DMS 273 (cell line): ENCODE results near the gene ADAM10.

Experiments
- DNase-seq: peaks from one replicate; lab custom pipeline; 2025; ENCODE audit not compliant: unreplicated experiment; lab: John Stamatoyannopoulos, UW

The ADAM10 gene

DNA sequence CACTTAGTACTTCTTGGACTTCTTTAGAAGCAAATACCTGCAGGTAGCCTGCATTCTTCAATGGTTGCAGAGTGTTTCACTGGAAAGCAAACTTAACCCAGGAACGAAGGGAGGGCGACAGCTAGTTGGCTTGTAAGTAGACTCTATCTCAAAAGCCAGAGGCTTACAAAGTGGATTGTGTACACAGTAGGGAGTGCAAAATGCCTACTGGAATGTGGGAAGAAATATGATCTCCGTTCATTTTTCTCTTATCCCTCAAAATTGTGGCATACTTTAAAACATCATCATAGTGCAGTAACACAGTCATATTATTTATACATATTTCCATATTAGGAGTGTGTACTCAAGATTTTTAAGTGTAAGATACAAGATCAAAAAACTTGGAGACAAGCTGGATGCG is 162.0 kb downstream of the ADAM10 start:
- DNase-seq: no peak

DNA sequence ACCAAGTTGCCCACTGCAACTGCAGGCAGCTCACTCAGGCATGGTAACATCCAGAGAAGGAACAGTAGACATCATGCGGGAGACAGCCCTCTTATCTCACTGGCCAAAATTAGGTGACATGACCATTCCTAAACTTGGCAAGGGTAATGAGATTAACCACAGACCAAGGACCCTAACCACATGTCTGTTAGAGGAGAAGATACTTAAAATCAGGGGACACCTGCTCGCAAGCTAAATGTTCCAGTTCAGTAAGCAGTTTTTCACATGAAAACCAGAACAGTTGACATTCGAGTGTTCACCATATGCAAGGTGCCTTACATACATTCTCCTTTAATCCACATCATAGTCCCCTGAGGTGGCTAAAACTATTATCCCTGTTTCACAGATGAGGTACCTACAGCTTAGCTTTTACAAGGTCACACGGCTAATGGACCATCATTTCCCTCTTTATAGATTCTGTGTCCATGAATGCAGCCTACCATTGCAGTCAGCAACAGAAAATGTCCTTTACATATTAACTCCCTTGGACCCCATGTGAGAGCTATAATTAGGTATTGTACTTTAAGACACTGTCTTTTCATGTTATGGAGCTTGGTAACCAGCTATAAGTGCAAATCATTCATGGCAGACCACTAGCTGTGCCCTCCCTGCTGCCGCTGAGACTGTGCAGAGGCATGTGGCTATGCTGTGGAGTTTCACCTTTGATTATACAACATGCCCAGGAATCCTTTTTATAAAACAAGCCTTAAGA is 163.6 kb downstream of the ADAM10 start:
- no peak for DNase-seq

GRCh38 chr15:58584789-58585461 is 164.6 kb downstream of the ADAM10 start:
- DNase-seq: no peak

GRCh38 chr15:58583171-58583908 is 166.2 kb downstream of the ADAM10 start:
- DNase-seq: no peak

DNA sequence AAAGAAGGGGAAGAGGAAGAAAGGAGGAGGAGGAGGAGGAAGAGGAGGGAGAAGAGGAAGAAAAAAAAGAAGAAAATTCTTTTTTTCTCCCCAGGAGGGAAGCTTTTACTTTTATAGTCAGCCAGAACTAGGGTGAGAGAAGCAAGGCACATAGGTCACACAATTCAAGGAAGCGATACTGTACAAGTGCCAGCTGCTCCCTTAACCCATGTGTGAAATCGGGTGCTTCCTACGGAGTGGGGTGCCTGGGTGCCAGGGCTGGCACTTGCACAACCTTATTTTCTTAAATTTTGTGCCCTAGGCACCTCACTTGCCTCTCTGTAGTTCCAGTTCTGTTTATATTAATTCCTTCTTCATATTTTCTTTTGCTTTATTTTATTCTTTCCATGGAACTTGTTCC is 167.3 kb downstream of the ADAM10 start:
- no peak for DNase-seq

DNA sequence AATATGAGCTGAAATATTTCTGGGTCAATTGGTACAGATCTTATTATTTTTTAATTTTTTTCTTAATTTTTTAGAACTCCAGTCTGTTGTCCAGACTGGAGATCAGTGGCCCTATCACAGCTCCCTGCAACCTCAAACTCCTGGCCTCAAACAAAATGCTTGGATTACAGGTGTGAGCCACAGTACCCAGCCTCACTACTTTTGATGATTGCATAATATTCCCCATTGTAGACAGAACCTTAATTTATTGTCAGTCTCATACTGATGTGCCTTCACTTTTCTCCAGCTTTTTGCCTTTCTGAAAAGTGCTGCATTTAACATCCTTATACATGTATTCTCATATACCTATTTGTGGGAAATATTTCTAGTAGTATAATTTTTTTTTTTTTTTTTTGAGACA is 172.8 kb downstream of the ADAM10 start:
- DNase-seq: no peak

GRCh38 chr15:58575045-58575786 is 174.3 kb downstream of the ADAM10 start:
- no peak for DNase-seq

DNA sequence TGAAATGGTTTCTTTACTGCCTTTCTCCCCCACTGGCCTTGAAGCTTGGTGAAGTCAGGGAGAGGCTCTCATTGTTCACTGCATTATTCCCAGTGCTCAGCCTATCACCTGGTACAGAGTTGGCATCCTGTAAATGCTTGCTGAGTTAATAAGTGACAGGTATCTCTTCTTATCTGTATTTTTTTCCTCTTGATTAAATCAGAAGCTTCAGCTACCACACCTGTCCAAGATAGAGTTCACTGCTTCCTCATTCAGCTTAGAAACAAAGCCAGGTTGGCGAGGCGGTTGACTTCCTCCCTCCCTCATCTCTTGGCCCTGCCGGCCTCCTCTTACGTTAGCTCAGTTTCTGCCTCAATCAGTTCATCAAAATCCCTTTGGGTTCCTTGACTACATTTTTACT is 174.9 kb downstream of the ADAM10 start:
- no peak for DNase-seq

DNA sequence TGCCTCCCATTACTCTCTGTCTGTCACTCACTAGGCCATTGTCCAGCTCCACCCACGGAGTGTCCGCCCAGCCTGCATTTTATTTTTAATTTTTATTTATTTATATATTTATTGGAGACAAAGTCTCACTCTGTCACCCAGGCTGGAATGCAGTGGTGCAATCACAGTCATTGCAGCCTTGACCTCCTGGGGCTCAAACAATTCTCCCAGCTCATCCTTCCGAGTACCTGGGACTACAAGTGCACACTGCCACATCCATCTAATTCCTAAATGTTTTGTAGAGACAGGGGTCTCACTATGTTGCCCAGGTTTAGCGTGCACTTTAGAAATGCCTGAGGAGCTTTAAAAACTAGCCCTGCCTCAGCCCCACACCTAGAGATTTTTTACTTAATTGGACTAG is 176.2 kb downstream of the ADAM10 start:
- DNase-seq: no peak

GRCh38 chr15:58572521-58572920 is 177.0 kb downstream of the ADAM10 start:
- DNase-seq: no peak

DNA sequence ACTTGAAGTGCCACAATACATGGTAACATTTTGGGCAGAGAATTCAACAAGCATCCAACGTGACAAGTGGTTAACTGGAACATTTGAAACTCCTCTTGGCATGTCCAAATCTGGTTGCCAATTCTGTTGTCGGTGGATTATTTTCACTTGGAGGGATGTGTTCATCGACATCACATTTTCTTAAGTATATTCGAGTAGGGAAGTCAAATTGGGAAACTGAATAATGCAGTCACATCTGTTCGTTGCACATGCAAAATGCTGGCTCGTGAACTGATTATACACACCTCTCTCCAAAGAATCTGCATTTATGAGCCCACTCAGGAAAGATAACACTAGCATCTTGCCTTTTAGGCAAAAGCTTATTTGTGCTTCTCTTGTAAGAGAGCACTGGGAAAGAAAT is 178.0 kb downstream of the ADAM10 start:
- DNase-seq: peak; percentile 16

DNA sequence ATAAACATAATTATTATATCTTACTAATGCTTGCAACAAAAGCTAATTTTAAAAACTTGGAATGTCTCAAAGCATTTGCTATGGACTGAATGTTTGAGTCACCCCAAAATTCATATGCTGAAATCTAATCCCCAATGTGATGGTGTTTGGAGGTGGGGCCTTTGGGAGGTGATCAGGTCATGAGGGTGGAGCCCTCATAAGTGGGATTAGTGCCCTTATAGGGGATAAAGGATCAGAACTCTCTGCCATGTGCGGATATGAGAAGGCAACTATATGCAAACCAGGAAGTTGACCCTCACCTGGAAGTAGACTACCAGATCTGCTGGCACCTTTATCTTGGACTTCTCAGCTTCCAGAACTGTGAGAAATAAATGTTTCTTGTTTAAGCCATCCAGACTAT is 180.1 kb downstream of the ADAM10 start:
- no peak for DNase-seq

GRCh38 chr15:58568157-58568571 is 181.3 kb downstream of the ADAM10 start:
- DNase-seq: peak; percentile 42

DNA sequence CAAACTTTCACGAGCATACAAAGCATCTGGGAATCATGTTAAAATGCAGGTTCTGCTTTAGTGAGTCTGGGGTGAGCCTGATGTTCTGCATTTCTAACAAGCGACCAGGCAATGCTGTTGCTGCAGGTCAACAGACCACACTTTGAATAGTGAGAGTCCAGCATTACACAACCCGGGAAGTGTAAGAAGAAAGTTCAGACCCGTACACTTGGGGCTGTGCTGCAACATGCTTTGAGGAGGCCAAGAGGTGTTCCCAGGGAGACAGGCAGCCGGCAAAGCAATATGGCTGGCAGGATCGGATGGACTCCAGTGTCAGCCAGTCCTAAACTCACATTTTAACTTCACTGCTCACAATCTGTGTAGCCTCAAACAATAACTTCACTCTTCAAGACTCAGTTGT is 183.5 kb downstream of the ADAM10 start:
- DNase-seq: no peak

- DNase-seq: peak; percentile 26
These were observed 183.9 kb downstream of the ADAM10 start for GRCh38 chr15:58565619-58566018.

DNA sequence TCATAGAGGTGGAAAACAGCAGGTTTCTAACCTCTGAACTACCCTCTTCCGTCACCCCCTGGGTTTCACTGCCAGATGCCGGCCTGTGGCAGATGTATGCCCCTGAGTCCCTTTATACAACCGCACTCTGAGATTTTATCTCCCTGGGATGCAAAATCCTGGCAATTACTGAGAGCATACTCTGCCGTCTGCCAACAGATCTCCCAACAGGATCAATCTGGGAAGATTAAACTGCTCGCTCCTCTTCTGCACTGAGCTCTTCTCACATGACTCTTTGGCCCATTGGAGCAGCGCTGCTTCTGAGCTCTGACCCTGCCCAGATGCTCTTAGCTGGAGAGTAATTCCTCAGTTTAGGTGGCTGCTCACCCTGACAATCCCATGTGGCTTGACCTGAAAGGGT is 184.5 kb downstream of the ADAM10 start:
- peak; percentile 89 for DNase-seq

DNA sequence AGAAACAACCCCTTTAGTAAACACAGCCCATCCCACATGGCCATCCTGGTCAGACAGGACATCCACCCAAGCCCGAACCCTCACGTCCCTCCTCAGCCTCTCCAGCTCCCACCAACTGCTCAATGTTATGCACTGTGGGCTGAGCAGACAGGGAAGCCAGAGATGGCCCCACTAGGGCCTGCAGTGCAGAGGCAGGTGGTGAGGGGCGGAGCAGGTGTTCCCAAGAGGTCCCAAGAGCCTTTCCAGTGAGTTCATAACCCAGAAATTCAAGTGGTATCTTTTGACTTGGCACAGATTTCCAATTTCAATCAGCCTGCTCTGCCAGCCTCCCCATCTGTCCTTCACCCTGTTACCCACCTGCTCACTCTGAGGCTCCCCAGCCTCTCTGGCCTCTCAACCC is 187.4 kb downstream of the ADAM10 start:
- peak; percentile 95 for DNase-seq

DNA sequence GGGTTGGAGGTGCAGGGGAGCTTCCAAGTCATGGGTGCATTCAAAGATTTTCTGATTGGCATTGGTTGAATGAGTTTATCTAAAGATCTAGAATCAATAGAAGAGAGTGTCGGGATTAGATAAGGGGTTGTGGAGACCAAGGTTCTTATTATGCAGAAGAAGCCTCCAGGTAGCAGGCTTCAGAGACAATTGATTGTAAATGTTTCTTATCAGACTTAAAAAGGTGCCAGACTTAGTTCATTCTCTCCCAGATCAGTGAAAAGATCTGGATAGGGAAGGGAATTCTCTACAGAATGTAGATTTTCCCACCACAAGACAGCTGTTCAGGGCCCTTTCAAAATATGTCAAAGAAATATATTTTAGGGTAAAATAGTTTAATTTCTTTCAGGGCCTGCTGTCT is 188.2 kb downstream of the ADAM10 start:
- DNase-seq: no peak

GRCh38 chr15:58559904-58560588 is 189.5 kb downstream of the ADAM10 start:
- no peak for DNase-seq

DNA sequence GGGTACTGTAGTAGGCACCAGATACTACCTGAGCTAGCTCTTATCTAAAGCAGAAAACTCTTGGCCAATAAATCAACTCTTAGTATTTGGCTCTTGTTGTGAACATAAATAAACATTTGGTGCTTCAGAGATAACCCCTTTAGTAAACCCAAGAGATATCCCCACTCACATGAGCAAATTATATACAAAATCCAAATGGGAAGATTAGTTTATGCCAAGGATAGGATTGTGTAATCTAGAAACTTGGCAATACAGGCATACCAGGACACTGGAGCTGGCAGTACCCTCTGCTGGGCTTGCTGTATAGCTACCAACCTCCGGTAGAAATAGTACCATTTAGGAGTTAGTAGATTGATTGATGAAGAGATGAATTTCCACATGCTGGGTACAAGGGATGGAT is 190.7 kb downstream of the ADAM10 start:
- DNase-seq: no peak

DNA sequence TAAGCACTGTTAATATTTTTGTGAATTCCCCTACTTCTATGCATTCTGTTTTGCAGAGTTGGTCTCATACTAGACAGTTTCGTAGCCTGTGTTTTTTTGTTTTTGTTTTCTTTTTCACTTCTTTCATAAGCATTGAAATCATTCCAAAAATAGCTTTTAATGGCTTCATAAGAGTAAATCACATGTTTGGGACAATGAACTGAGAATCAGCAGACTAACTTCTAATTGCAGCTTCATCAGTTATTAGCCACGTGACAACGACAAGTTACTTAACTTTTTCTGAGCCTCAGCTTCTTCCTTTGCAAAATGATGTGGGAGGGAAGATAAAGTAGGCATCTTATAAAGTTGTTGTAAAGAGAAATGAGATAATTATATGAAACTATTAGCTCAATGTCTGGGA is 193.0 kb downstream of the ADAM10 start:
- DNase-seq: no peak
